CD4-positive, CD25-positive, alpha-beta regulatory T cell (primary cell): Measurements from ENCODE around the gene CCDC154. TPM values are rescaled to one million over a fixed set of nuclear protein-coding genes. Genes with fewer than 3 reads are reported as not detected.

Experiments used
- ATAC-seq, 2 donors: fragments of 150-1000 bp; cut with Tn5 transposase; one replicate each; pipeline ENCODE4 v1.10.0; 2021; ENCODE audit warnings: low read depth in 2 of 2, moderate number of reproducible peaks in 2 of 2, moderate library complexity in 1 of 2
- DNase-seq, 3 donors: peaks; one replicate each; pipeline versions ENCODE4 v3.0.0 to v3.0.0-alpha.2; 2012 to 2022; ENCODE audit warnings: mixed read lengths in 1 of 3
- H3K27ac ChIP-seq: one replicate; pipeline ENCODE4 v1.7.0; 2013; ENCODE audit warnings: mild to moderate bottlenecking, low read length; ENCODE audit not compliant: insufficient read depth, poor library complexity, severe bottlenecking
- H3K27me3 ChIP-seq: one replicate; pipeline ENCODE4 v1.7.0; 2013; ENCODE audit warnings: low read length; ENCODE audit not compliant: control insufficient read depth, insufficient read depth
- H3K36me3 ChIP-seq: one replicate; pipeline ENCODE4 v1.7.0; 2013; ENCODE audit warnings: mild to moderate bottlenecking, low read length, moderate library complexity; ENCODE audit not compliant: control insufficient read depth, insufficient read depth
- H3K4me1 ChIP-seq: 2 replicates; pipeline ENCODE4 v1.7.0; 2013; ENCODE audit warnings: mild to moderate bottlenecking, low read length; ENCODE audit not compliant: insufficient read depth, control insufficient read depth, poor library complexity, severe bottlenecking
- H3K4me3 ChIP-seq: one replicate; pipeline ENCODE4 v1.7.0; 2013; ENCODE audit warnings: low read depth, mild to moderate bottlenecking, low read length, moderate library complexity
- H3K9me3 ChIP-seq, 2 experiments: 1 replicate in 1 of 2; 2 replicates in 1 of 2; pipeline ENCODE4 v1.7.0; 2013; ENCODE audit warnings: low read length in 2 of 2, mild to moderate bottlenecking in 1 of 2, moderate library complexity in 1 of 2; ENCODE audit not compliant: control insufficient read depth in 2 of 2
- H3K27ac Mint-ChIP-seq, 3 donors: one replicate each; pipeline ENCODE4 v1.8.0; 2020 to 2022; ENCODE audit warnings: mild to moderate bottlenecking in 3 of 3, mixed read lengths in 3 of 3, moderate library complexity in 2 of 3
- H3K27me3 Mint-ChIP-seq: one replicate; pipeline ENCODE4 v1.8.0; 2022; ENCODE audit warnings: mild to moderate bottlenecking, mixed read lengths
- H3K36me3 Mint-ChIP-seq: one replicate; pipeline ENCODE4 v1.8.0; 2020; ENCODE audit warnings: mixed read lengths
- H3K4me1 Mint-ChIP-seq, 4 donors: one replicate each; pipeline ENCODE4 v1.8.0; 2020 to 2022; ENCODE audit warnings: mixed read lengths in 4 of 4, mild to moderate bottlenecking in 1 of 4
- H3K4me3 Mint-ChIP-seq, 4 donors: one replicate each; pipeline ENCODE4 v1.8.0; 2020 to 2022; ENCODE audit warnings: mild to moderate bottlenecking in 4 of 4, mixed read lengths in 4 of 4, moderate library complexity in 3 of 4
- H3K9me3 Mint-ChIP-seq, 7 donors: one replicate each; pipeline ENCODE4 v1.8.0; 2020 to 2022; ENCODE audit warnings: mixed read lengths in 7 of 7, mild to moderate bottlenecking in 3 of 7, moderate library complexity in 2 of 7
- polyA plus RNA-seq, 4 donors: library from polyadenylated mRNA; unstranded; fragments of 300-500 nt; fragmentation: Illumina TruSeq; gene quantifications; one replicate each; pipeline ENCODE4 v1.2.3, GENCODE V29; 2021
- total RNA-seq: library from RNA; stranded (reverse); gene quantifications from one replicate; pipeline ENCODE4 v1.2.3, GENCODE V29; 2022

CCDC154 gene
- total and polyA plus RNA-seq, 5 donors from 2014 or later = 2.6 TPM; not detected in 4

DNA sequence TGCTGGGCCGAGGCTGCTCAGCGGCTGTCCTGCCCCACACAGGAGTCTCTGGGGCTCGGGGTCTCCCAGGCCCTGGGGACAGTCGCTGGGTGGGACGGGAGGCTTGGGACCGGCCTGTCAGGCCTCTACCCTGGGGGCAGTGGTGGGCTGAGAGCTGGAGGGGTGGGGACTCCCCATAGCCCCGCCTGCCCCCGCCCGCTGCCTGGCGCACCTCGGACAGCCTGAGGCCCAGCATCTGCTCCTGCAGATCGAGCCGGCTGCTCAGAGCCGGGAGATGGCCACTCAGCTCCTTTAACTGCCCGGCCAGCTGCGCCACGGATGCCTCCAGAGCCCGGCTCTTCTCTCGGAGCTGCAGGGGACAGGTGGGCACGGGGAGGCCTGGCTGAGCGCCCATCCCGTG, 6.8 kb downstream of the CCDC154 start:
- no peak overlapping the region for H3K4me3 Mint-ChIP-seq

DNA sequence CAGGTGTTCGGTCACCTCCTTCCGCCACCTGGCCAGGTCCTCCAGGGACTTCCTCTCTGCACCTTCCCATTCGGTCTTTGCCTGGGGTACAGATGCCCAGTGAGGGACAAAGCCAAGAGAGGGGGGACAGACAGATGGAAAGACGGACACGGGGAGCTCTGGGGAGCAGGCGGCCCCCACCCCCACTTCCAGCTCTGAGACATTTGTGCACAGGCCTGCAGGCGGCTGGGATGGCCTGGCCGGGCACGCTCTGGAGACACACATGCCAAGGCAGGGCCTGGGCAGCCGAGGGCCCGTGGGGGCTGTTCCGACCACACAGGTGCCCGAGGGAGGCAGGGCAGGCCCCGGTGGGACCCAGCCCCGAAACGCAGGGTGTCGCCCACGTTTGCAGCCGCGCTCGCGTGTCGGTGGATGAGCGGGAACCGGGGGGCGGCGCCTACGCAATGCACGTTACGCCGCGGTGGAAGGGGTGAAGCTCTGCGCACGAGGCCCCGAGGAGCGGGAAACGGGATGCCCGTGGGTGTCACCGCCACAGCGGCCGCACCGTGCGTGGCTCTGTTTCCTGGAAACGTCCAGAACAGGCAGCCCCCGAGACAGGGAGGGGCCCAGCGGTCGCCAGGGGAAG, 7.5 kb downstream of the CCDC154 start:
- H3K27me3 ChIP-seq = no peaks in the 10 kb centered on the region
- Mint-ChIP-seq H3K27me3 (no peaks in the 10 kb centered on the region), H3K4me3 (no peak overlapping the region), H3K4me1 (peaks cover 0 to 4% (median 0%) of the 10 kb centered on the region in 4 donors), H3K36me3 (no peaks in the 10 kb centered on the region), H3K27ac (no peak overlapping the region), H3K9me3 (no peaks in the 10 kb centered on the region)
- no peak overlapping the region for H3K27ac ChIP-seq
- H3K4me3 ChIP-seq = no peak overlapping the region
- H3K9me3 ChIP-seq = no peaks in the 10 kb centered on the region
- H3K4me1 ChIP-seq = no peaks in the 10 kb centered on the region
- H3K36me3 ChIP-seq = no peaks in the 10 kb centered on the region
- no peak for DNase-seq
- ATAC-seq = no peak

More for the DNA sequence above, 6.8 kb downstream of the CCDC154 start:
- DNase-seq (no peak), ATAC-seq (no peak)
- Histone ChIP-seq H3K27me3 (no peaks in the 10 kb centered on the region), H3K9me3 (no peaks in the 10 kb centered on the region), H3K36me3 (no peaks in the 10 kb centered on the region), H3K4me3 (no peak overlapping the region), H3K4me1 (no peaks in the 10 kb centered on the region), H3K27ac (no peak overlapping the region)
- Mint-ChIP-seq H3K27me3 (no peaks in the 10 kb centered on the region), H3K4me1 (no peaks in the 10 kb centered on the region), H3K36me3 (no peaks in the 10 kb centered on the region), H3K9me3 (no peaks in the 10 kb centered on the region), H3K27ac (no peak overlapping the region)

GRCh38 chr16:1435921-1436697, 8.2 kb downstream of the CCDC154 start:
- Histone ChIP-seq H3K36me3 (no peaks in the 10 kb centered on the region), H3K27ac (no peak overlapping the region), H3K27me3 (no peaks in the 10 kb centered on the region), H3K4me3 (no peak overlapping the region), H3K4me1 (no peaks in the 10 kb centered on the region), H3K9me3 (no peaks in the 10 kb centered on the region)
- no peak overlapping the region for H3K4me3 Mint-ChIP-seq
- peaks cover 0 to 4% (median 0%) of the 10 kb centered on the region in 4 donors for H3K4me1 Mint-ChIP-seq
- DNase-seq = no peak
- H3K9me3 Mint-ChIP-seq = no peaks in the 10 kb centered on the region
- no peak overlapping the region for H3K27ac Mint-ChIP-seq
- H3K36me3 Mint-ChIP-seq = no peaks in the 10 kb centered on the region
- no peaks in the 10 kb centered on the region for H3K27me3 Mint-ChIP-seq
- no peak for ATAC-seq

DNA sequence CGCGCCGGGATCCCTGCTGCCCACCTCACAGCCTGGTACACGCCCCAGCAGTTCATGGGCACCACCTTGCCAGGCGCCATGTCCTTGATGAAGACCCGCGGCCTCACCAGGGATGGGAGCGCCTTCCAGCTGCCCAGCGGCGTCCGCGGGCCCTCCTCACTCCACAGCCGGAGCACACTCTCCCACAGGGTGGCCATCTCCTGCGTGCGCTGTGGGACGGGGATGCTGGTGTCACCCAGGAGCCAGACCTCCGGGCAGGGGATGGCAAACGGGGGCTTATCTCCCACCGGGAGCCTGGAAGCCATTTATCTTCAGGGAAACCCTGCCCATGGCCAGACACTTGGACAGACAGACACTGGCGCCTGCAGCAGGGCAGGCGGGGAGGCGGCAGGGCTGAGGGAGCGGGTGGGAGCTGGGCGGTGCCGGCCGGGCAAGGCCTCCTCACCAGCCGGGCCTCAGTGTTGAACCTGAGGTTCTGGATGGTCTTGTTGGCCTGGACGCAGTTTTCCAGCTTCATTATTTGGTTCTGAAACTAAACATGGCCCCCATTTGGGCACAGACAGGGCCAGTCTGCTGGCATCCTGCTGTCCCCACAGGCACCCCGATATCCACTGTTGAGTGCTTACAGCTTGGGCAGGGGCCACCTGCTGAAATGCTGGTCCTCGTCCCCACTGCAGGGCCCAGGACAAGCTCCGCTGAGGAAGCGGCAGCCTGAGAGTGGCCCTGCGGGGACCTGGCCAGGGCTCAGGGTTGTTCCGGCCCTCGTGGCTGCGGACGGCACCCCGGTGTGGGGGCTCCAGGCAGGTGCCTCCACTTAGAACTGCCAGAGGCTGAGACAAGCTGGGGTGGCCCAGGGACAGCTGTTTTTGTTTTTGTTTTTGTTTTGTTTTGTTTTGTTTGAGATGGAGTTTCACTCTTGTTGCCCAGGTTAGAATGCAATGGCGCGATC, 9.4 kb downstream of the CCDC154 start:
- ATAC-seq = no peak
- no peak for DNase-seq
- Mint-ChIP-seq H3K9me3 (no peaks in the 10 kb centered on the region), H3K27me3 (no peaks in the 10 kb centered on the region), H3K4me3 (no peak overlapping the region), H3K36me3 (no peaks in the 10 kb centered on the region), H3K27ac (no peak overlapping the region), H3K4me1 (peaks cover 0 to 4% (median 0%) of the 10 kb centered on the region in 4 donors)
- no peaks in the 10 kb centered on the region for H3K9me3 ChIP-seq
- no peaks in the 10 kb centered on the region for H3K36me3 ChIP-seq
- H3K4me1 ChIP-seq = no peaks in the 10 kb centered on the region
- no peak overlapping the region for H3K27ac ChIP-seq
- no peaks in the 10 kb centered on the region for H3K27me3 ChIP-seq
- H3K4me3 ChIP-seq = no peak overlapping the region

- DNase-seq (no peak), ATAC-seq (no peak)
- no peaks in the 10 kb centered on the region for H3K9me3 Mint-ChIP-seq
- peaks cover 0 to 4% (median 0%) of the 10 kb centered on the region in 4 donors for H3K4me1 Mint-ChIP-seq
- peaks cover under 1% of the 10 kb centered on the region for H3K4me1 ChIP-seq
- H3K27me3 Mint-ChIP-seq = no peaks in the 10 kb centered on the region
- H3K27ac ChIP-seq = no peak overlapping the region
- H3K27ac Mint-ChIP-seq = no peak overlapping the region
- H3K36me3 ChIP-seq = no peaks in the 10 kb centered on the region
- H3K4me3 Mint-ChIP-seq = no peak overlapping the region
- H3K27me3 ChIP-seq = no peaks in the 10 kb centered on the region
- H3K36me3 Mint-ChIP-seq = no peaks in the 10 kb centered on the region
- H3K4me3 ChIP-seq = no peak overlapping the region
- no peaks in the 10 kb centered on the region for H3K9me3 ChIP-seq
Measured at GRCh38 chr16:1433756-1434155, 10.6 kb downstream of the CCDC154 start.

GRCh38 chr16:1433263-1433560, 11.1 kb downstream of the CCDC154 start:
- Mint-ChIP-seq H3K27me3 (no peaks in the 10 kb centered on the region), H3K4me1 (peaks cover 0 to 4% (median 0%) of the 10 kb centered on the region in 4 donors), H3K27ac (no peak overlapping the region), H3K4me3 (no peak overlapping the region), H3K9me3 (no peaks in the 10 kb centered on the region), H3K36me3 (no peaks in the 10 kb centered on the region)
- ATAC-seq (no peak), DNase-seq (no peak)
- H3K27ac ChIP-seq = no peak overlapping the region
- H3K36me3 ChIP-seq = no peaks in the 10 kb centered on the region
- no peaks in the 10 kb centered on the region for H3K9me3 ChIP-seq
- H3K27me3 ChIP-seq = no peaks in the 10 kb centered on the region
- H3K4me1 ChIP-seq = peaks cover 5% of the 10 kb centered on the region
- H3K4me3 ChIP-seq = no peak overlapping the region

GRCh38 chr16:1432388-1433262, 11.7 kb downstream of the CCDC154 start:
- peaks cover 5% of the 10 kb centered on the region for H3K4me1 ChIP-seq
- no peaks in the 10 kb centered on the region for H3K27me3 ChIP-seq
- H3K4me3 ChIP-seq = no peak overlapping the region
- Mint-ChIP-seq H3K36me3 (no peaks in the 10 kb centered on the region), H3K27me3 (no peaks in the 10 kb centered on the region), H3K27ac (peak overlapping the region in 2 of 3 donors; percentile 26 to 79), H3K4me1 (peaks cover 0 to 4% (median 0%) of the 10 kb centered on the region in 4 donors), H3K9me3 (no peaks in the 10 kb centered on the region), H3K4me3 (peak overlapping the region in 1 of 4 donors; percentile 60)
- DNase-seq (no peak), ATAC-seq (peak in 1 of 2 donors; percentile 11)
- H3K9me3 ChIP-seq = no peaks in the 10 kb centered on the region
- no peaks in the 10 kb centered on the region for H3K36me3 ChIP-seq
- H3K27ac ChIP-seq = no peak overlapping the region
